ENCODE data around the gene CHGA.

CHGA gene

DNA sequence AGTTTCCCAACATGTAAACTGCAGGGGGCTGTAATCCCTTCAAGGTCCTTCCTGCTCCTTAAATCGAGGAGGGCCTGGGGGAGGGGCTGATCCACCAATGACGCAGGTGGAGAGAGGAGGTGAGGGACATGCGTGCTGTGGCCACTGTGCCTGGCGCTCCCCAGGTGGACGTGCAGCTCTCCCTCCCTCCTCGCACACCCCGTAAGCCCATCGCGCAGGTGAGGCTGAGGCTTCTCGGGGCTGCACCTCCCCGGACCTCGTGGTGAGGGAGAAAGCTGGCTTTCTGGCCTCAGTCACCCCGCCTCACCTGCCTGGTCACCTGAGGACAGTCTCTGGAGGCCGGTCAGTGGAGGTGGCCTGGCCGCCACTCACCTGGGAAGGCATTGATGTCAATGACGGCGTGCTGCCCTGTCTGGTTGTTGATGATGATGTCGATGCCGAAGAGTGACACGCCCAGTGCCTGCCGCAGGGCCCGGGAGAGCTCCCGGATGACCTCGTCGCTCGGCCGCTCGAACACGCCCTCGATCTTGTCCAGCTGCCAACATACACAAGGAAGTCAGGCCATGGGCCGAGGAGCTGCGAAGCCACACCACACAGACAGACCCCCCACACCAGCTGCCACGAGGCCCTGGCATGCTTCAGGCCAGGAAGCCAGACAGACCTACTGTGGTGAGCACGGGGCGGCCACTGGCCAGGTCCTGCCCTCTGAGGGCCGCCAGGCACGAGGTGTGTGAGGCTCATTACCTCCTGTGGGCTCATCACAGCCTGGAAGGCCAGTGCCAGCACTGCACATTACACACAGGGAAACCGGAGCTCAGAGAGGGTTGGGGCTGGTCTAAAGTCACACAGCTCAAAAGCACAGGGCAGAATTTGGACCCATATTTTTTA lies 23.3 kb downstream of the CHGA start:
- DNase-seq = no peak

- no peak for DNase-seq
These were observed 24.0 kb downstream of the CHGA start for GRCh38 chr14:92946847-92947545.

DNA sequence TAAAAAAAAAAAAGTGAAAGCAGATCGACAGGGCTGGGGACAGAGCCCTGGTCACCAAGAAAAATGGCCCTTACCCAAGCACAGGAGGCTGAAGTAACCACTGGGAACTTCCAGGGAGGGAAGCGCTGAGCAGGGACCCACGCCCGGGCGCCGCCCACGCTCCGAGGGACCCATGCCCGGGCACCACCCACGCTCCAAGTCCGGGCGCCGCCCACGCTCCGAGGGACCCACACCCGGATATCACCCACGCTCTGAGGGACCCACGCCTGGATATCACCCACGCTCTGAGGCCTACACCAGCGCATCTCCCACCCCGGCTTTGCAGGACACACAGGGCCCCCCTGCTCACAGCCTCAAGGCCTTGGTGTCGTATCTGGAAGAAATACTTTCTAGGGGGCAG lies 25.7 kb downstream of the CHGA start:
- no peak for DNase-seq

- DNase-seq = no peak
These were observed 26.7 kb downstream of the CHGA start for GRCh38 chr14:92949496-92950192.

- DNase-seq = no peak
These were observed 27.2 kb downstream of the CHGA start for GRCh38 chr14:92950193-92950540.

GRCh38 chr14:92950773-92951172 lies 27.8 kb downstream of the CHGA start:
- DNase-seq = no peak

- no peak for DNase-seq
These were observed 28.3 kb downstream of the CHGA start for GRCh38 chr14:92951261-92951660.

DNA sequence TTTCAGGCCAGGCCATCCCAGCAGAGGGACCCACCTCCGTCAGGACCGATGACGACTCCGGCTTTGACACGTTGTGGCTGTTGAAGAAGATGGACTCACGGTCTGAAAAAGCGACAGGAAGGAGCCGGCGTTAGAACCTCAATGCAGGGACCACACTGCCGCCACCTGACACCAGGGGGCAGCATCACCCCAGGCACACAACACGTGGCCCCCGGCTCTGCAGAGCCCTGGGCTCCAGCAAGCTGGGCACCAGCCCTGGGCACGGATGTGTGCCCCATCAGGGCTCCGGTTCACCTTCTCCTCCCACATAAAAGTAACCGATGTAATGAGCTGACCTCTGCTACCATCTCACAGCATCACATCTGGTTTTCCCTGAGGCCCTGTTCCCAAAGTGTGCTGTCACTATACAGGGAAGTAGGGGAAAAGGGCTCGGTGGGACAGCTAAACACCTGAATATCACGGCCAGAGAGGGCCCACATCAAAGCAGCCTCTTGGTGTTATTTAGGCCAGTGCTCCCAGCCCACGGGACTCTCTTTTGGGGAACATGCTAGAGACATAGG lies 29.0 kb downstream of the CHGA start:
- DNase-seq = peak; percentile 82

- DNase-seq = no peak
These were observed 29.7 kb downstream of the CHGA start for GRCh38 chr14:92952481-92953298.

- no peak for DNase-seq
These were observed 30.6 kb downstream of the CHGA start for GRCh38 chr14:92953526-92953925.

DNA sequence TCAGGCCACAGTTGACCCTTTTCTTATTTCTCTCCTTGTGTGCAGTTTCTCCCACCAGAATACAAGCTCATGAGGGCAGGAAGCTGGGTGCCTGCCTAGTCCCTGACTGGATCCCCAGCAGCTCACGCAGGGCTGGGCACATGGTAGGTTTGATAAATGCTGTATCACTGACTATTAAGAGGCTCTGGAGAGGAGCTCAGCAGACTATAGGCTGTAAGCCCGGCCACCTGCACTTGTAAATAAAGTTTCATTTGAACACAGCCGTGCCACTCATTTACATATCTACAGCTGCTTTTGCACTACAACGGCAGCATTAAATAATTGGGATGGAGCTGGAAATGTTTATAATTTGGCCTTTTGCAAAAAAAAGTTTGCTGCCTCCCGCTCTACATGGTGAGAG lies 32.0 kb downstream of the CHGA start:
- DNase-seq = no peak

DNA sequence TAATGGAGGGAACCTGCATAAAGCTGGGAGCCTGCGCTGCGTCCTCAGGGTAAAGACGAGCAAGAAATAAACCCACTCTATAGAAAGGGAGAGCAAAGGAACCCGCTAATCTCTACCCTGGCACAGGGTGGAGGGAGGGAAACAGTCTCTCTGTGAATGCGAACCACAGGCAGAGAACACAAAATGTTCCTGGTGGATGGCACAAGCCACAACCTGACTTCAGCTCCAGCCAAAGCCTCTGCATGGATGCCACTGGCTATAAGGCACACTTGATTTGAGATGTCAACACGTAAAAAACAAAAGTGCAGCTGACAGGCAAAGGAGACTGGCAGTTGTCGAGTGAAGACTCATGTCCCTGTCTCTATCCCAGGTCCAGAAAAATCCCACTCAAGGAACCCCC lies 32.4 kb downstream of the CHGA start:
- no peak for DNase-seq

DNA sequence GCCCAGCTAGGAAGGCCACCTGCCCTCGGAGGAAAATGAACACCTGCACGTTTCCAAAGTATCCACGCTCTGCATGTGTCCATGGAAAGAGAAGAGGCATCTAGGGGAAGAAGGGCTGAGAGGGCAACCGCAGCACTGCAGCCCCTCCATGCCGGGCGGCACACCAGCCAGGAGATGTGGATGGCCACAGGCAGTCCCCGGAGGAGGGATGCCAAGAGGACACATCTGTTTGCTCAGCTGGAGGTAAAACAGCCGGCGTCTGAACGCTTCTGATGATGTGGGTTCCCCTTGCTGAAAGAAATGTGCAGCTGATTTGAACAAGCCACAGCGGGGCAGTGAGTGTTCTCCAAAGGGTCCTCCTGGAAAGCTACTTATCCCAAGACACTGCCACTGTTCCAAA lies 34.0 kb downstream of the CHGA start:
- peak; percentile 29 for DNase-seq

GRCh38 chr14:92958373-92959188 lies 35.6 kb downstream of the CHGA start:
- DNase-seq = no peak

DNA sequence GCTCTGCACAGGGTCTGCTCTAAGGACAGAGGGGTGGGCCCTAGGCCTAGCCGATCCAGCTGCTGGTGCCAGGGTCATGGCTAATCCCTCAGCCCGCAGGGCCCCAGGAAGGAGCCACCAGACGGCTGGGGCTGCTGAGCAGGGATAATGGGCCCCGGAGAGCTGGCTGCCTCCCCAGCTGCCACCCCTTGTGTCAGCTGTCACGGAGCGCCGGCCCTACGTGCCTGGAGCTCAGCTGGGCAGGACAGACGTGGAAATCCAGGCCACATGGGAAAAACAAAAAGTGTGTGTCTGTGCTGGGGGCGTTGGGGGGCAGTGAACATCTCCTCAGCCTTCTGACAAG lies 36.2 kb downstream of the CHGA start:
- peak; percentile 88 for DNase-seq

DNA sequence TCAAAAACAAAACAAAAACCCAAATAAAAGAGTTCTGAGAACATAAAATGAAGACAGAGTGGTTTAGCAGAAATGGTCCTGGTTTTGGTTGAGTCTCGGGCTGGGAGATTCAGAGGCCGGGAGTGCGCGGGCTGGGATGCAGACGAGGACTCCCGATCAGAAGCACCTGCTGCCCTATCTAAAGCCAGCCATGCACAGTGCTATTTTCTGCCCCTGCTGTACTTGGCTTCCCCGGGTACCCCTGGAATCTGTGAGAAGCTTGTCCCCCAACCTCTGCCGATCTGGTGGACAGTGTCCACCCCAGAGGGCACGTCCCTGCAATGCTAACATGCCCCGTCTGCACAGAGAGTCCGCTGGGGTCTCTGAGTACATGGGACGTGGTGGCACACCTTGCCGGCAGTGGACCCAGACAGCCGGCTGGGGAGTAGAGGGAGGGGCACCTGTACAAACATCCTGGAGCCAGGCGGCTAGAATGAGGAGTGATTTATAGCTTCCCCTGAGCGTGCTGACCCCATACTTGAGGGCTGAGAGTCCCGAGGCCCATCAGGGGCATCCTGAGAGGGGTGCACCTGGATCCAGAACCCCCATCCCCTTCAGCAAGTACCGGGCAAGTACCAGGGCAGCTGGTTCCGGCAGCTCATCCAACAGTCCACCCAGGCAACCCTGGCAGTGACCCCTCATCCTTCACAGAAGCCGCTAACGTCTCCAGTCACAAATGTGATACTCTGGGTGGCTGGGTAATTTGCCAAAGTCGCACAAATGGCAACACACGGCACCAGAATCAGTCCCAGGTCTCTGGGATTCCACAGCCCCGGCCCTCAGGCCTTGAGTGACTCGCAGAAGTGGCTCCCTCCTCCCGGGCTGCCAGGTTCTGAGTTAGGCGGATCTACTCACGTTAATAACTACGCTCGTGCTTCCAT lies 37.1 kb downstream of the CHGA start:
- DNase-seq = no peak

- DNase-seq = no peak
These were observed 38.0 kb downstream of the CHGA start for GRCh38 chr14:92960706-92961566.

DNA sequence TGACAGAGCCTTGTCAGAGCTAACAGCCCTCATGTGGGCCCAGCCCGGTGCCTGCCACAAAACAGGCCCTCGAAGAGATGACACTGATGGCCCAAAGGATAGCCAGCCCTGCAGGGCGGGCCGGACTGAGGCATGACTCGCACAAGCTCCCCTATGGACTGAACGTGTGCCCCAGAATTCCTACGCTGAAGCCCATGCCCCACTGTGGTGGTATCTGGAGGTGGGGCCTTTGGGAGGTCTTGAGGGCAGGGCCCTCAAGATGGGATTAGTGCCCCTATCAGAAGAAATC lies 38.6 kb downstream of the CHGA start:
- no peak for DNase-seq

DNA sequence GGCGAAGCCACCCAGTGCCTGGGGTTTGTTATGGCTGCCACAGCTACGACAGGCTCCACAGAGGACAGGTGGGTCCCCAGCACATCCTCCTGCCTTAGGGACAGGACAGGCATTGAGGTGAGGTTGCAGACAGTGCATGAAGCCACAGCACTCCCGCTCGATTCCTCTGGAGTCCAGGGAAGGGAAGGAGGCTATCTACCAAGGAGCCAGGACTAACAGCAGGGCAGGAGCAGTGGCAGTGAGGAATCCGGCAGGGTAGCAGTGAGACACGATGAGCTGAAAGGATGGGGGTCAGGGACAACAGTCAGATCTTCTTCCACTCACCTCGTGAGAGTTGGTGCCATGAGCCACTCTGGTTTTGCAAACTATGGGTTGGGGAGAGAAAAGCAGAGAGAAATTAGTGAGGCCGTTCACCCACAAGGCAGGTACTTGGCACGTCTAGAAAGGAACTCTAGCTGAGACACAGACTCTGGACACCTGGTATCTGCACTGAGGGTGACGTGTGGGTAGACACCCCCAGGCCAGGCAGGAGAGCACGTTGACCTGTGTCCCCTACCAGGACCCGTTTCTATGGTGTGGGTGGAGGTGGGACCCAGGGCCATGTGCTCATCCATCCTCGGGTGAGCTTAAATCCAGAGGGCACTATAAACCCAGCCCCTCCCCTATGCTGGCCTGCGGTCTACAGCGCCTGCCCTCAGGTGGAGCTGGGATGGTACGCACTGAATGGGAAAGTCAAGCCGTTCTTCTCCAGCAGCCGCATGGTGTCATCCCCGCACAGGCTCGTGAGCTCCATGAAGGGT lies 39.3 kb downstream of the CHGA start:
- no peak for DNase-seq
